ENCODE data around the gene GRIK3. TPM values are rescaled to one million over a fixed set of nuclear protein-coding genes. Genes with fewer than 3 reads are reported as not detected.

Gene GRIK3
- total RNA-seq, result under 1 TPM; 0.05 to 0.08 TPM
- polyA plus RNA-seq, result under 1 TPM in 1 of 2 donors, not detected in 1; 0.03 TPM

DNA sequence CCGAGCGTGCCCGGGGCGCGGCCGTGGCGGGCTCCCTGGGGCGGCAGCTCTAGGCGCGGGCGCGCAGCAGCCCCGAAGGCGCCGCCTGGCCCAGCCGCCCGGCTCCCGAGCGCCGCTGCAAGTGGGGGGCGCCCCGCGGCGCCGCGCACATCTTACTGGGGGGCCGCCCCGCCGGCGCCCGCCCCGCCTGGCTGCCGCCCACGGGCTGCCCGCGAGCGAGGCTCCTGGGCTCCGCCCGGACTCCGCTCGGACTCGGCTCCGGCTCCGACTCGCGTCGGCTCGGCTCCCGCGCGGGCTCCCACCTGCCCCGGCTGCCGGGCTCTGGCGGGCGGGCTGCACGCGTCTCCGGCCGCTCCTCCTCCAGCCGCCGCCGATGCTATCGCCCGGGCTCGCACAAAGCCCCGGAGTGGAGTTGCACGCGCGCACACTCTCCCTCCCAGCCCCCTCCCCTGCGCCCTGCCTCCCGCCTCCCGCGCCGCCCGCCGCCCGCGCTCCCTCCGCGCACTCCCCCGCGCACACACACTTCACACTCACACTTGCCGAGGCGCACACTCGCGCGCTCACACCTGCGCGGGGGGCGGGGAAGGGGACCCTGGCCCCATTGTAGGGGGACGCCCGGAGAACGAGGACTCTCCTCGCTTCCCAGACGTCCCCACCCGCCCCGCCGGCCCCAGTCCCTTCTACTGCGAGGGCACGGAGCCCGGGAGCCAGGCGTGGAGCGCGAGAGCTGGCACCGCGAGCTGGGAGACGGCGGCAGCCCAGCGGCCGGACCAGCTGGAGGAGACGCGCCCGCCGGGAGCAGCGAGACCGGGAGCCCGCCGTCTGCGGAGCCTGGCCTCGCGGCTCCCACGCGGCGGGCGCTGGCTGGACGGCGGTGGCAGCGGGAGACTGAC, at the start of gene GRIK3:
Gene GRIK3, minus strand, starts transcription at position 395 of the 893 bp plus-strand sequence. CDS start 407 bp downstream, outside the sequence.
- Histone ChIP-seq H3K27me3 (ENCODE audit: control insufficient read depth in 4 of 4, insufficient read depth in 4 of 4, low read length in 3 of 4) (peaks cover 3 to 21% (median 15%) of the 10 kb centered on the region in 4 donors), H3K9ac (ENCODE audit: low read depth in 1 of 2, low read length in 2 of 2) (no peak within 1 kb of the TSS), H3K4me3 (ENCODE audit: low read depth in 1 of 3, low read length in 3 of 3) (no peak within 1 kb of the TSS)

More for the DNA sequence above, at the start of gene GRIK3:
- Histone ChIP-seq H3K36me3 (ENCODE audit: control insufficient read depth in 4 of 4, insufficient read depth in 3 of 4, low read depth in 1 of 4, low read length in 3 of 4) (no peaks in the 10 kb centered on the region), H3K27ac (ENCODE audit: low read depth in 1 of 2, low read length in 2 of 2) (no peak within 1 kb of the TSS), H3K4me1 (ENCODE audit: control insufficient read depth in 4 of 4, insufficient read depth in 4 of 4, low read length in 3 of 4) (peaks cover 0 to 8% (median 3%) of the 10 kb centered on the region in 4 donors), H3K9me3 (ENCODE audit: control insufficient read depth in 4 of 4, low read length in 3 of 4) (no peaks in the 10 kb centered on the region)
- DNase-seq (ENCODE audit: low spot score), result no peak
- TF ChIP-seq EGR1 (IDR thresholded peaks at IDR 0.05; ENCODE audit: low read depth in 2 of 2) (no peak), NR2F2 (IDR thresholded peaks at IDR 0.05) (no peak), RAD21 (IDR thresholded peaks at IDR 0.05) (no peak), RXRA (IDR thresholded peaks at IDR 0.05) (no peak), SP1 (IDR thresholded peaks at IDR 0.05) (no peak), FOXA2 (IDR thresholded peaks at IDR 0.05) (no peak), JUND (IDR thresholded peaks at IDR 0.05) (no peak), FOXA1 (IDR thresholded peaks at IDR 0.05) (no peak), YY1 (IDR thresholded peaks at IDR 0.05) (no peak), GABPA (IDR thresholded peaks at IDR 0.05 in 1 of 2, conservative IDR thresholded peaks at IDR 0.05 in 1 of 2) (no peak), TAF1 (conservative IDR thresholded peaks at IDR 0.05) (no peak), HNF4A (conservative IDR thresholded peaks at IDR 0.05) (no peak), HNF4G (IDR thresholded peaks at IDR 0.05) (no peak)
- TF ChIP-seq, protein P1, sequence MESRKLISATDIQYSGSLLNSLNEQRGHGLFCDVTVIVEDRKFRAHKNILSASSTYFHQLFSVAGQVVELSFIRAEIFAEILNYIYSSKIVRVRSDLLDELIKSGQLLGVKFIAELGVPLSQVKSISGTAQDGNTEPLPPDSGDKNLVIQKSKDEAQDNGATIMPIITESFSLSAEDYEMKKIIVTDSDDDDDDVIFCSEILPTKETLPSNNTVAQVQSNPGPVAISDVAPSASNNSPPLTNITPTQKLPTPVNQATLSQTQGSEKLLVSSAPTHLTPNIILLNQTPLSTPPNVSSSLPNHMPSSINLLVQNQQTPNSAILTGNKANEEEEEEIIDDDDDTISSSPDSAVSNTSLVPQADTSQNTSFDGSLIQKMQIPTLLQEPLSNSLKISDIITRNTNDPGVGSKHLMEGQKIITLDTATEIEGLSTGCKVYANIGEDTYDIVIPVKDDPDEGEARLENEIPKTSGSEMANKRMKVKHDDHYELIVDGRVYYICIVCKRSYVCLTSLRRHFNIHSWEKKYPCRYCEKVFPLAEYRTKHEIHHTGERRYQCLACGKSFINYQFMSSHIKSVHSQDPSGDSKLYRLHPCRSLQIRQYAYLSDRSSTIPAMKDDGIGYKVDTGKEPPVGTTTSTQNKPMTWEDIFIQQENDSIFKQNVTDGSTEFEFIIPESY (IDR thresholded peaks at IDR 0.05), result no peak
- TF ChIP-seq, protein P2, sequence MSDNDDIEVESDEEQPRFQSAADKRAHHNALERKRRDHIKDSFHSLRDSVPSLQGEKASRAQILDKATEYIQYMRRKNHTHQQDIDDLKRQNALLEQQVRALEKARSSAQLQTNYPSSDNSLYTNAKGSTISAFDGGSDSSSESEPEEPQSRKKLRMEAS (IDR thresholded peaks at IDR 0.05), result no peak
- TF ChIP-seq, protein P3, sequence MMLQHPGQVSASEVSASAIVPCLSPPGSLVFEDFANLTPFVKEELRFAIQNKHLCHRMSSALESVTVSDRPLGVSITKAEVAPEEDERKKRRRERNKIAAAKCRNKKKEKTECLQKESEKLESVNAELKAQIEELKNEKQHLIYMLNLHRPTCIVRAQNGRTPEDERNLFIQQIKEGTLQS (IDR thresholded peaks at IDR 0.05), result no peak
- TF ChIP-seq, protein P4, sequence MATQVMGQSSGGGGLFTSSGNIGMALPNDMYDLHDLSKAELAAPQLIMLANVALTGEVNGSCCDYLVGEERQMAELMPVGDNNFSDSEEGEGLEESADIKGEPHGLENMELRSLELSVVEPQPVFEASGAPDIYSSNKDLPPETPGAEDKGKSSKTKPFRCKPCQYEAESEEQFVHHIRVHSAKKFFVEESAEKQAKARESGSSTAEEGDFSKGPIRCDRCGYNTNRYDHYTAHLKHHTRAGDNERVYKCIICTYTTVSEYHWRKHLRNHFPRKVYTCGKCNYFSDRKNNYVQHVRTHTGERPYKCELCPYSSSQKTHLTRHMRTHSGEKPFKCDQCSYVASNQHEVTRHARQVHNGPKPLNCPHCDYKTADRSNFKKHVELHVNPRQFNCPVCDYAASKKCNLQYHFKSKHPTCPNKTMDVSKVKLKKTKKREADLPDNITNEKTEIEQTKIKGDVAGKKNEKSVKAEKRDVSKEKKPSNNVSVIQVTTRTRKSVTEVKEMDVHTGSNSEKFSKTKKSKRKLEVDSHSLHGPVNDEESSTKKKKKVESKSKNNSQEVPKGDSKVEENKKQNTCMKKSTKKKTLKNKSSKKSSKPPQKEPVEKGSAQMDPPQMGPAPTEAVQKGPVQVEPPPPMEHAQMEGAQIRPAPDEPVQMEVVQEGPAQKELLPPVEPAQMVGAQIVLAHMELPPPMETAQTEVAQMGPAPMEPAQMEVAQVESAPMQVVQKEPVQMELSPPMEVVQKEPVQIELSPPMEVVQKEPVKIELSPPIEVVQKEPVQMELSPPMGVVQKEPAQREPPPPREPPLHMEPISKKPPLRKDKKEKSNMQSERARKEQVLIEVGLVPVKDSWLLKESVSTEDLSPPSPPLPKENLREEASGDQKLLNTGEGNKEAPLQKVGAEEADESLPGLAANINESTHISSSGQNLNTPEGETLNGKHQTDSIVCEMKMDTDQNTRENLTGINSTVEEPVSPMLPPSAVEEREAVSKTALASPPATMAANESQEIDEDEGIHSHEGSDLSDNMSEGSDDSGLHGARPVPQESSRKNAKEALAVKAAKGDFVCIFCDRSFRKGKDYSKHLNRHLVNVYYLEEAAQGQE (IDR thresholded peaks at IDR 0.05), result no peak
- TF ChIP-seq, protein P5, sequence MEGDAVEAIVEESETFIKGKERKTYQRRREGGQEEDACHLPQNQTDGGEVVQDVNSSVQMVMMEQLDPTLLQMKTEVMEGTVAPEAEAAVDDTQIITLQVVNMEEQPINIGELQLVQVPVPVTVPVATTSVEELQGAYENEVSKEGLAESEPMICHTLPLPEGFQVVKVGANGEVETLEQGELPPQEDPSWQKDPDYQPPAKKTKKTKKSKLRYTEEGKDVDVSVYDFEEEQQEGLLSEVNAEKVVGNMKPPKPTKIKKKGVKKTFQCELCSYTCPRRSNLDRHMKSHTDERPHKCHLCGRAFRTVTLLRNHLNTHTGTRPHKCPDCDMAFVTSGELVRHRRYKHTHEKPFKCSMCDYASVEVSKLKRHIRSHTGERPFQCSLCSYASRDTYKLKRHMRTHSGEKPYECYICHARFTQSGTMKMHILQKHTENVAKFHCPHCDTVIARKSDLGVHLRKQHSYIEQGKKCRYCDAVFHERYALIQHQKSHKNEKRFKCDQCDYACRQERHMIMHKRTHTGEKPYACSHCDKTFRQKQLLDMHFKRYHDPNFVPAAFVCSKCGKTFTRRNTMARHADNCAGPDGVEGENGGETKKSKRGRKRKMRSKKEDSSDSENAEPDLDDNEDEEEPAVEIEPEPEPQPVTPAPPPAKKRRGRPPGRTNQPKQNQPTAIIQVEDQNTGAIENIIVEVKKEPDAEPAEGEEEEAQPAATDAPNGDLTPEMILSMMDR (IDR thresholded peaks at IDR 0.05; ENCODE audit: low read depth, low read length, missing input control), result no peak
- WGBS, result 3% methylated on average over 128 of the region's 128 CpGs

All from liver (tissue), 9 donors.